GM12864 (cell line): ENCODE results near the gene GRK1.

Experiments used
- DNase-seq: peaks from one replicate; pipeline ENCODE4 v3.0.0-alpha.2; 2011; ENCODE audit warnings: low read depth
- H3K4me3 ChIP-seq: 2 replicates; pipeline ENCODE4 v1.5.1; 2011; ENCODE audit warnings: mild to moderate bottlenecking, low read depth, low read length, control low read depth
- TF ChIP-seq, protein P1 (sequence below): IDR thresholded peaks from 2 replicates; pipeline ENCODE4 v1.5.1; 2011; ENCODE audit warnings: low read depth, mild to moderate bottlenecking, moderate library complexity, low read length, control low read depth, inconsistent platforms; ENCODE audit errors: missing control alignments

GRK1 gene

DNA sequence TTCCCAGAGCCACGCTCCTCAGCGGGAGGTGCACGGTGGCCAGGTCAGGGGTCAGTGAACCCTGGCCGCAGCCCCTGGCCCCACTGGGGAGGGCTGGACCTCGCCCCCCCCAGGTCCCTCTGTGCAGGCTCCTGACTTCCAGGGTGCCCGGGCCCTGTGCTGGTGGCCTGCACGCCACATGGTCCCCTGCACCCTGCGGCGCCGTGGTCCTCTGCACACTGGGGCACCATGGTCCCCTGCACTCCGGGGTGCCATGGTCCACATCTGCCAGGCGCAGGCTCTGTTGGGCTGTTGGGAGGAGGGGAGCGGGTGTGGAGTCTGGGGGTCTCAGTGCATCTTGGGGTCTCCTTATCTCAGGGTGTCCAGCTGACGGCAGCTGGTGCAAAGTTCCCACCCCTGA is 68.7 kb downstream of the GRK1 start:
- TF ChIP-seq, protein P1, sequence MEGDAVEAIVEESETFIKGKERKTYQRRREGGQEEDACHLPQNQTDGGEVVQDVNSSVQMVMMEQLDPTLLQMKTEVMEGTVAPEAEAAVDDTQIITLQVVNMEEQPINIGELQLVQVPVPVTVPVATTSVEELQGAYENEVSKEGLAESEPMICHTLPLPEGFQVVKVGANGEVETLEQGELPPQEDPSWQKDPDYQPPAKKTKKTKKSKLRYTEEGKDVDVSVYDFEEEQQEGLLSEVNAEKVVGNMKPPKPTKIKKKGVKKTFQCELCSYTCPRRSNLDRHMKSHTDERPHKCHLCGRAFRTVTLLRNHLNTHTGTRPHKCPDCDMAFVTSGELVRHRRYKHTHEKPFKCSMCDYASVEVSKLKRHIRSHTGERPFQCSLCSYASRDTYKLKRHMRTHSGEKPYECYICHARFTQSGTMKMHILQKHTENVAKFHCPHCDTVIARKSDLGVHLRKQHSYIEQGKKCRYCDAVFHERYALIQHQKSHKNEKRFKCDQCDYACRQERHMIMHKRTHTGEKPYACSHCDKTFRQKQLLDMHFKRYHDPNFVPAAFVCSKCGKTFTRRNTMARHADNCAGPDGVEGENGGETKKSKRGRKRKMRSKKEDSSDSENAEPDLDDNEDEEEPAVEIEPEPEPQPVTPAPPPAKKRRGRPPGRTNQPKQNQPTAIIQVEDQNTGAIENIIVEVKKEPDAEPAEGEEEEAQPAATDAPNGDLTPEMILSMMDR = no peak
- no peak overlapping the region for H3K4me3 ChIP-seq
- no peak for DNase-seq

DNA sequence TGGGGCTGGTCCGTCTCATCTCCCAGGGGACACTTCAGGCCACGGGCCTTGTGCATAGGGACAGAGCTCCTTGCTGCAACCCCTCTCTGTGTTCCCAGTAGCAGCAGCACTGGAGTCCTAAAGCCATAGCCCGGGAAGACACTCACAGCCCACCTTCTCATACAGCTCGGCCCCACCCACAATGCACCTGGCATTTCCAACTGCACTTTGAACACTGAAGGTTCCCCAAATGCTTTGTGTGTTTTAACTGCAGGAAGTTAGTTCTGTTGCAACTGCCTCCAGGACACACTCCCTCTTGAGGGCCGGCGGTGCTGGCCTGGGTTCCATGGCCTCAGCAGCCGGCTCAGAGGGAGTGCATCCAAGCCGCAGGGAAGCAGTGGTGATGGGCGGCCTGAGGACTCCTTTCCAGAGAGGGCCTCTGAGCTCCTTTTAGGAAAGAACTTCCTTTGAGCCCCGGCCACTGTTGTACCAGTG is 69.3 kb downstream of the GRK1 start:
- H3K4me3 ChIP-seq = no peak overlapping the region
- TF ChIP-seq, protein P1 = no peak
- no peak for DNase-seq

DNA sequence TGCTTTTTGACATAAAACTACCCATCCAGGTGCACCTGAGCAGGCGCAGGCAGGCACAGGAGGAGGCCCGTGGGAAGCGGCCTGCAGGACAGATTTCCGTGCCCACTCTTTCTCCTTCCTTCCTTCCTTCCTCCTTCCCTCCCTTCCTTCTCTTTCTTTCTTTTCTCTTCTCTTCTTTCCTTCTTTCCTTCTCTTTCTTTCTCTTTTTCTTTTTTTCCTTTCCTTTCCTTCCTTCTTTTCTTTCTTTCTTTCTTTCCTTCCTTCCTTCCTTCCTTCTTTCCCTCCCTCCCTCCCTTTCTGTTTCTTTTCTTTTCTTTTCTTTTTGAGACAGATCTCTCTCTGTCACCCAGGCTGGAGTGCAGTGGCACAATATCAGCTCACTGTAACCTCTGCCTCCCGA is 70.8 kb downstream of the GRK1 start:
- no peak overlapping the region for H3K4me3 ChIP-seq
- TF ChIP-seq, protein P1 = no peak
- no peak for DNase-seq

DNA sequence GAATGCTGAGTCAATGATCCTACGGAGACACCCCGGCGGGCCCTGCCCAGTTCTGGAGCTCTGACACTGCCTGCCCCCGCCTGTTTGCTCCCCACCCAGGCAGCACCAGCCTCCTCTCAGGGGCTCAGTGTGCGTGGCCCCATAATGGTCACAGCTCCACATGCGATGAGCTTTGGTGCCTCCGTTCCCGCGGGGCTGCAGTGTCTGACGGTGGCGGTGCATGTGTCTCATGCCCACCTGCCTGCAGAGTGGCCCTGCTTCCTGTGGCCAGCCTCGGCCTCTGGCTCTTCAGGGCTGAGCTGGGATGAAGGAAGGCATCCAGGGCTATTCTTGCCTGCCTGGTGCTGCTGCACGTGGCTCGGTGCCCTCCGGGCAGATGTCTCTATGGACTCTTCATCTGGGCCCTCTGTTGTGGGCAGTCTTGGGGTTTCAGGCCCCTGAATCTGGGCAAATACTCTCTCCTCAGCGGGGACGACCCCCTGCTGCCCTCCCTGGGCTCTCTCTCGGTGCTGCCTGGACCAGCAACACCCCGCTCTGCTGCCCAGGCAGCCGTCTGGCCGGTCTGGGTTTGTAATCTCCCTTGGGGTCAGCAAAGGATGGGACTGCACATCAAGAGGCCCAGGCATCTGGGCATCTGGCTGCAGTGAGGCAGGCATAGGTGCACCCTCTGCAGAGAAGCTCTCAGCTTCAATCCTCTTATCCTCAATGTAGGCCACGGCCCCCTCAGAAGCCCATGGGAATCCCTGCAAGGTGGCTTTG is 72.7 kb downstream of the GRK1 start:
- no peak overlapping the region for H3K4me3 ChIP-seq
- TF ChIP-seq, protein P1 = no peak
- DNase-seq = no peak

DNA sequence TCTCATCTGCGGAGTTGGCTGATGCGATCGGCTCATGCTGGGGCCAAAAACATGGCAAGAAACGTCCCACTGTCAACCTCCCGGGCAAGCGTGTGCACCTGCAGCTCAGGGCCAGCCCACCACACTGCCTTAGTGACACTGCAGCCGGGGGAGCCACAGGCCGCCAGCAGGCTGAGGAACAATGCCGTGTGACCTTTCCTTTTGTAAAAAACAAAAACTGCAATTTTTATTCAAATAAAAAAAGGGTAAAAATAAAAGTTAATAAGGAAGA is 73.2 kb downstream of the GRK1 start:
- TF ChIP-seq, protein P1 = no peak

DNA sequence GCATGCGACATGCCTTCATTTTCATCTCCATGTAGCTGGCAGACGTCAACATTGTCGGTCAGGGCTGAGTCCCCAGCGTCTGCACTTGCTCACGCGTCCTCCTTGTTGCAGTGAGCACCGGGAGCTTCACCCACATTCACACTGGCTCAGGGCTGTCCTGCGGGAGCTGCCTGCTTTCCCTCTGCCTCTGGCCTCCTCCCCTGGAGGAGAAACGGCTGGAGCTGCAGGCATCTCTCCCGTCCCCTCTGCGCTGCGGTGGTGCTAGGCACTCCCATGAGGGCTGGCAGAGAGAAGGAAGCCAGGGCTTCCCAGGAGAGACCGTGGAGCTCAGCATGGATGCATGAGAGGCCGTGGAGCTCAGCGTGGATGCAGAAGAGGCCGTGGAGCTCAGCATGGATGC is 73.6 kb downstream of the GRK1 start:
- TF ChIP-seq, protein P1 = no peak
- DNase-seq = no peak
- no peak overlapping the region for H3K4me3 ChIP-seq

More for the DNA sequence above, 73.2 kb downstream of the GRK1 start:
- H3K4me3 ChIP-seq = no peak overlapping the region
- no peak for DNase-seq

DNA sequence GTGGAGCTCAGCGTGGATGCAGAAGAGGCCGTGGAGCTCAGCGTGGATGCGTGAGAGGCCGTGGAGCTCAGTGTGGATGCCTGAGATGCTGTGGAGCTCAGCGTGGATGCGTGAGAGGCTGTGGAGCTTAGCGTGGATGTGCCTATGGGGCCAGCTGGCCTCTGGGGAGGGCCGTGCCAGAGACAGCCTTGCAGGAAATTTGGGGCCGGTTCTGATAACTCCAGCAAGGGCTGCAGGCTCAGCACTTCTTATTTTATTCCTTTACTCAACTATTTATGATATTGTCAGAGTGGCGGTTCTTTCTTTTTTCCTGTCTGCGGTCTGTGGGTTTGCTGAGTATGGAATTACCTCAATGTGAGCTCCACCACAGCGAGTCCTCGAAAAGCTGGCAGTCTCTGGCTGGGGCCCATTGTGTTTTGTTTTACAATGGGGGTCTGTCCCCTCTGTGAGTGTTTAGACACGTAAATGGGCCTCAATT is 74.2 kb downstream of the GRK1 start:
- no peak for DNase-seq

More for the DNA sequence above, 74.2 kb downstream of the GRK1 start:
- H3K4me3 ChIP-seq = no peak overlapping the region
- TF ChIP-seq, protein P1 = no peak
